ENCODE results near the gene RREB1. TPM values are rescaled to one million over a fixed set of nuclear protein-coding genes. Genes with fewer than 3 reads are reported as not detected.

The RREB1 gene
- total and polyA plus RNA-seq, 9 donors, result 7.3 to 64.4 (median 50.1) TPM

- H3K27ac ChIP-seq, result no peak overlapping the region
- no peaks in the 10 kb centered on the region for H3K36me3 ChIP-seq
- intact Hi-C loops (cut with DNase I), result no loop called here
- no peak for DNase-seq
- no peak overlapping the region for H3K4me3 ChIP-seq
- peaks cover 23% of the 10 kb centered on the region for H3K4me1 ChIP-seq (ENCODE audit: insufficient read depth)
- H3K9me3 ChIP-seq, result no peaks in the 10 kb centered on the region
- no peak for TF ChIP-seq CTCF (IDR thresholded peaks at IDR 0.05)
- no peak for TF ChIP-seq POLR2A (IDR thresholded peaks at IDR 0.05)
- TF ChIP-seq EP300 (IDR thresholded peaks at IDR 0.05), result no peak
- WGBS, 3 donors, result 28 to 45% (median 29%) methylated on average over 5 of the region's 5 CpGs
- no peaks in the 10 kb centered on the region for H3K27me3 ChIP-seq
Measured at GRCh38 chr6:7164536-7165001, 56.8 kb downstream of the RREB1 start.

- Histone ChIP-seq H3K4me1 (ENCODE audit: insufficient read depth) (peaks cover 23% of the 10 kb centered on the region), H3K27me3 (no peaks in the 10 kb centered on the region), H3K9me3 (no peaks in the 10 kb centered on the region), H3K4me3 (no peak overlapping the region), H3K27ac (no peak overlapping the region), H3K36me3 (no peaks in the 10 kb centered on the region)
- WGBS, 3 donors, result 40 to 54% (median 40%) methylated on average over 11 of the region's 11 CpGs
- intact Hi-C loops (cut with DNase I), result no loop called here
- TF ChIP-seq CTCF (IDR thresholded peaks at IDR 0.05) (no peak), EP300 (IDR thresholded peaks at IDR 0.05) (no peak), POLR2A (IDR thresholded peaks at IDR 0.05) (no peak)
- peak in 1 of 5 donors; percentile 41 for DNase-seq
Measured at GRCh38 chr6:7165002-7165889, 57.5 kb downstream of the RREB1 start.

GRCh38 chr6:7165890-7166267 is 58.1 kb downstream of the RREB1 start:
- no peaks in the 10 kb centered on the region for H3K27me3 ChIP-seq
- peaks cover 25% of the 10 kb centered on the region for H3K4me1 ChIP-seq (ENCODE audit: insufficient read depth)
- no peaks in the 10 kb centered on the region for H3K9me3 ChIP-seq
- 83 to 90% (median 87%) methylated on average over 4 of the region's 4 CpGs for WGBS, 3 donors
- no peak for TF ChIP-seq EP300 (IDR thresholded peaks at IDR 0.05)
- TF ChIP-seq CTCF (IDR thresholded peaks at IDR 0.05), result no peak
- no peak for TF ChIP-seq POLR2A (IDR thresholded peaks at IDR 0.05)
- no peaks in the 10 kb centered on the region for H3K36me3 ChIP-seq
- no peak overlapping the region for H3K27ac ChIP-seq
- H3K4me3 ChIP-seq, result no peak overlapping the region
- no peak for DNase-seq
- intact Hi-C loops (cut with DNase I), result no loop called here

GRCh38 chr6:7166410-7167293 is 58.9 kb downstream of the RREB1 start:
- DNase-seq, result no peak
- WGBS, 3 donors, result 83 to 87% (median 86%) methylated on average over 19 of the region's 19 CpGs
- H3K4me1 ChIP-seq (ENCODE audit: insufficient read depth), result peaks cover 28% of the 10 kb centered on the region
- H3K36me3 ChIP-seq, result no peaks in the 10 kb centered on the region
- no peak overlapping the region for H3K4me3 ChIP-seq
- TF ChIP-seq CTCF (IDR thresholded peaks at IDR 0.05), result no peak
- no peak for TF ChIP-seq EP300 (IDR thresholded peaks at IDR 0.05)
- TF ChIP-seq POLR2A (IDR thresholded peaks at IDR 0.05), result no peak
- no peak overlapping the region for H3K27ac ChIP-seq
- no peaks in the 10 kb centered on the region for H3K9me3 ChIP-seq
- intact Hi-C loops (cut with DNase I), result no loop called here
- no peaks in the 10 kb centered on the region for H3K27me3 ChIP-seq
